ENCODE results near the gene PLCL1. TPM values are rescaled to one million over a fixed set of nuclear protein-coding genes. Genes with fewer than 3 reads are reported as not detected.

Gene PLCL1
- total RNA-seq, 1 experiment from 2014 or later, result 0.07 TPM

GRCh38 chr2:197908990-197909776 is 104.8 kb downstream of the PLCL1 start:
- DNase-seq (ENCODE audit: low spot score) (no peak), ATAC-seq (no peak; the same call in 1 of the 2 replicates)
- Mint-ChIP-seq H3K4me3 (no peak overlapping the region), H3K4me1 (peaks cover 3% of the 10 kb centered on the region; the same call in 1 of the 2 replicates), H3K36me3 (no peaks in the 10 kb centered on the region), H3K27ac (no peak overlapping the region), H3K27me3 (ENCODE audit: low read depth) (no peaks in the 10 kb centered on the region), H3K9me3 (no peaks in the 10 kb centered on the region)
- TF ChIP-seq SOX15 (CRISPR knock-in tag; IDR thresholded peaks at IDR 0.05) (no peak), PRRX2 (CRISPR knock-in tag; IDR thresholded peaks at IDR 0.05) (no peak), KAT7 (CRISPR knock-in tag; IDR thresholded peaks at IDR 0.05; ENCODE audit: borderline replicate concordance) (no peak), TEAD1 (CRISPR knock-in tag; IDR thresholded peaks at IDR 0.05) (no peak)
- TF ChIP-seq, protein P1, sequence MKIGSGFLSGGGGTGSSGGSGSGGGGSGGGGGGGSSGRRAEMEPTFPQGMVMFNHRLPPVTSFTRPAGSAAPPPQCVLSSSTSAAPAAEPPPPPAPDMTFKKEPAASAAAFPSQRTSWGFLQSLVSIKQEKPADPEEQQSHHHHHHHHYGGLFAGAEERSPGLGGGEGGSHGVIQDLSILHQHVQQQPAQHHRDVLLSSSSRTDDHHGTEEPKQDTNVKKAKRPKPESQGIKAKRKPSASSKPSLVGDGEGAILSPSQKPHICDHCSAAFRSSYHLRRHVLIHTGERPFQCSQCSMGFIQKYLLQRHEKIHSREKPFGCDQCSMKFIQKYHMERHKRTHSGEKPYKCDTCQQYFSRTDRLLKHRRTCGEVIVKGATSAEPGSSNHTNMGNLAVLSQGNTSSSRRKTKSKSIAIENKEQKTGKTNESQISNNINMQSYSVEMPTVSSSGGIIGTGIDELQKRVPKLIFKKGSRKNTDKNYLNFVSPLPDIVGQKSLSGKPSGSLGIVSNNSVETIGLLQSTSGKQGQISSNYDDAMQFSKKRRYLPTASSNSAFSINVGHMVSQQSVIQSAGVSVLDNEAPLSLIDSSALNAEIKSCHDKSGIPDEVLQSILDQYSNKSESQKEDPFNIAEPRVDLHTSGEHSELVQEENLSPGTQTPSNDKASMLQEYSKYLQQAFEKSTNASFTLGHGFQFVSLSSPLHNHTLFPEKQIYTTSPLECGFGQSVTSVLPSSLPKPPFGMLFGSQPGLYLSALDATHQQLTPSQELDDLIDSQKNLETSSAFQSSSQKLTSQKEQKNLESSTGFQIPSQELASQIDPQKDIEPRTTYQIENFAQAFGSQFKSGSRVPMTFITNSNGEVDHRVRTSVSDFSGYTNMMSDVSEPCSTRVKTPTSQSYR (CRISPR knock-in tag; IDR thresholded peaks at IDR 0.05), result no peak
- ChIA-PET POLR2A (no interaction called here), CTCF (no interaction called here)

DNA sequence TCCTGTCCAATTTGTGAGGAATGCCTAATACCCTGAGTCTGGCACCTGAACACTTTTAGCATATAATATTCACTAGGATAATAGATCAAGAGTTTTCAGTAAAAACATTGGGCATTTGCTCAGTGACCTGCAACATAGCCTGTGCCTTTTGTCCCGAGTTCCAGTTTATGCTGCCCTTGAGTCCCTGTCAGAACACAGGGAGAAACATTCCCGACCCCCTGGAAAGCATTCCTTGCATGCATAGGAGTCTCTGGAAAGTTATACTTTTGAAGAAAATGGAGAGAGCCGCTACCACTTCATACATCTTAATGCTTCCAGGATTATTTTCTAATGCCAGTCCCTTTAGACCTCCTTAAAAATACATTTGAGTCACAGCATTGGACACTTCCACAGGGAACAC is 107.3 kb downstream of the PLCL1 start:
- CTCF ChIA-PET, result no interaction called here
- Mint-ChIP-seq H3K27ac (peak overlapping the region; percentile 69; the same call in 1 of the 2 replicates), H3K27me3 (ENCODE audit: low read depth) (no peaks in the 10 kb centered on the region), H3K9me3 (no peaks in the 10 kb centered on the region), H3K36me3 (no peaks in the 10 kb centered on the region), H3K4me3 (no peak overlapping the region), H3K4me1 (peaks cover 3% of the 10 kb centered on the region; the same call in 1 of the 2 replicates)
- POLR2A ChIA-PET, result no interaction called here
- DNase-seq (ENCODE audit: low spot score), result peak; percentile 22
- peak; percentile 41; the same call in 1 of the 2 replicates for ATAC-seq
- TF ChIP-seq, protein P2, sequence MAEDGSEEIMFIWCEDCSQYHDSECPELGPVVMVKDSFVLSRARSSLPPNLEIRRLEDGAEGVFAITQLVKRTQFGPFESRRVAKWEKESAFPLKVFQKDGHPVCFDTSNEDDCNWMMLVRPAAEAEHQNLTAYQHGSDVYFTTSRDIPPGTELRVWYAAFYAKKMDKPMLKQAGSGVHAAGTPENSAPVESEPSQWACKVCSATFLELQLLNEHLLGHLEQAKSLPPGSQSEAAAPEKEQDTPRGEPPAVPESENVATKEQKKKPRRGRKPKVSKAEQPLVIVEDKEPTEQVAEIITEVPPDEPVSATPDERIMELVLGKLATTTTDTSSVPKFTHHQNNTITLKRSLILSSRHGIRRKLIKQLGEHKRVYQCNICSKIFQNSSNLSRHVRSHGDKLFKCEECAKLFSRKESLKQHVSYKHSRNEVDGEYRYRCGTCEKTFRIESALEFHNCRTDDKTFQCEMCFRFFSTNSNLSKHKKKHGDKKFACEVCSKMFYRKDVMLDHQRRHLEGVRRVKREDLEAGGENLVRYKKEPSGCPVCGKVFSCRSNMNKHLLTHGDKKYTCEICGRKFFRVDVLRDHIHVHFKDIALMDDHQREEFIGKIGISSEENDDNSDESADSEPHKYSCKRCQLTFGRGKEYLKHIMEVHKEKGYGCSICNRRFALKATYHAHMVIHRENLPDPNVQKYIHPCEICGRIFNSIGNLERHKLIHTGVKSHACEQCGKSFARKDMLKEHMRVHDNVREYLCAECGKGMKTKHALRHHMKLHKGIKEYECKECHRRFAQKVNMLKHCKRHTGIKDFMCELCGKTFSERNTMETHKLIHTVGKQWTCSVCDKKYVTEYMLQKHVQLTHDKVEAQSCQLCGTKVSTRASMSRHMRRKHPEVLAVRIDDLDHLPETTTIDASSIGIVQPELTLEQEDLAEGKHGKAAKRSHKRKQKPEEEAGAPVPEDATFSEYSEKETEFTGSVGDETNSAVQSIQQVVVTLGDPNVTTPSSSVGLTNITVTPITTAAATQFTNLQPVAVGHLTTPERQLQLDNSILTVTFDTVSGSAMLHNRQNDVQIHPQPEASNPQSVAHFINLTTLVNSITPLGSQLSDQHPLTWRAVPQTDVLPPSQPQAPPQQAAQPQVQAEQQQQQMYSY (CRISPR knock-in tag; IDR thresholded peaks at IDR 0.05), result no peak
- TF ChIP-seq, protein P1 (CRISPR knock-in tag; IDR thresholded peaks at IDR 0.05), result no peak
- TF ChIP-seq, protein P3, sequence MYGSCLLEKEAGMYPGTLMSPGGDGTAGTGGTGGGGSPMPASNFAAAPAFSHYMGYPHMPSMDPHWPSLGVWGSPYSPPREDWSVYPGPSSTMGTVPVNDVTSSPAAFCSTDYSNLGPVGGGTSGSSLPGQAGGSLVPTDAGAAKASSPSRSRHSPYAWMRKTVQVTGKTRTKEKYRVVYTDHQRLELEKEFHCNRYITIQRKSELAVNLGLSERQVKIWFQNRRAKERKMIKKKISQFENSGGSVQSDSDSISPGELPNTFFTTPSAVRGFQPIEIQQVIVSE (CRISPR knock-in tag; IDR thresholded peaks at IDR 0.05; ENCODE audit: borderline replicate concordance), result no peak
- TF ChIP-seq TCF7 (CRISPR knock-in tag; IDR thresholded peaks at IDR 0.05; ENCODE audit: low read depth), result no peak
- TF ChIP-seq ZNF512 (CRISPR knock-in tag; IDR thresholded peaks at IDR 0.05; ENCODE audit: borderline replicate concordance), result no peak
- TF ChIP-seq, protein P4, sequence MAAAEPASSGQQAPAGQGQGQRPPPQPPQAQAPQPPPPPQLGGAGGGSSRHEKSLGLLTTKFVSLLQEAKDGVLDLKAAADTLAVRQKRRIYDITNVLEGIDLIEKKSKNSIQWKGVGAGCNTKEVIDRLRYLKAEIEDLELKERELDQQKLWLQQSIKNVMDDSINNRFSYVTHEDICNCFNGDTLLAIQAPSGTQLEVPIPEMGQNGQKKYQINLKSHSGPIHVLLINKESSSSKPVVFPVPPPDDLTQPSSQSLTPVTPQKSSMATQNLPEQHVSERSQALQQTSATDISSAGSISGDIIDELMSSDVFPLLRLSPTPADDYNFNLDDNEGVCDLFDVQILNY (CRISPR knock-in tag; IDR thresholded peaks at IDR 0.05), result no peak
- TF ChIP-seq TEAD1 (CRISPR knock-in tag; IDR thresholded peaks at IDR 0.05), result no peak
- no peak for TF ChIP-seq FOXK1 (CRISPR knock-in tag; IDR thresholded peaks at IDR 0.05)
- no peak for TF ChIP-seq EMX1 (CRISPR knock-in tag; IDR thresholded peaks at IDR 0.05)
- TF ChIP-seq HMGXB4 (CRISPR knock-in tag; IDR thresholded peaks at IDR 0.05), result no peak
- TF ChIP-seq JAZF1 (CRISPR knock-in tag; IDR thresholded peaks at IDR 0.05), result no peak
- no peak for TF ChIP-seq ZNF396 (CRISPR knock-in tag; IDR thresholded peaks at IDR 0.05; ENCODE audit: borderline replicate concordance)
- TF ChIP-seq, protein P5, sequence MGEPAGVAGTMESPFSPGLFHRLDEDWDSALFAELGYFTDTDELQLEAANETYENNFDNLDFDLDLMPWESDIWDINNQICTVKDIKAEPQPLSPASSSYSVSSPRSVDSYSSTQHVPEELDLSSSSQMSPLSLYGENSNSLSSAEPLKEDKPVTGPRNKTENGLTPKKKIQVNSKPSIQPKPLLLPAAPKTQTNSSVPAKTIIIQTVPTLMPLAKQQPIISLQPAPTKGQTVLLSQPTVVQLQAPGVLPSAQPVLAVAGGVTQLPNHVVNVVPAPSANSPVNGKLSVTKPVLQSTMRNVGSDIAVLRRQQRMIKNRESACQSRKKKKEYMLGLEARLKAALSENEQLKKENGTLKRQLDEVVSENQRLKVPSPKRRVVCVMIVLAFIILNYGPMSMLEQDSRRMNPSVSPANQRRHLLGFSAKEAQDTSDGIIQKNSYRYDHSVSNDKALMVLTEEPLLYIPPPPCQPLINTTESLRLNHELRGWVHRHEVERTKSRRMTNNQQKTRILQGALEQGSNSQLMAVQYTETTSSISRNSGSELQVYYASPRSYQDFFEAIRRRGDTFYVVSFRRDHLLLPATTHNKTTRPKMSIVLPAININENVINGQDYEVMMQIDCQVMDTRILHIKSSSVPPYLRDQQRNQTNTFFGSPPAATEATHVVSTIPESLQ (CRISPR knock-in tag; IDR thresholded peaks at IDR 0.05), result no peak

Measured in WTC11 (cell line).